NCI-H510A (cell line): ENCODE results near the gene CDK11B.
"Not testable (repeated sequence)": the region's sequence is repeated elsewhere in the genome, so short reads cannot be mapped to it uniquely, and the experiment has no call there.

Source experiments
- DNase-seq: peaks from one replicate; lab custom pipeline; 2025; lab: John Stamatoyannopoulos, UW

CDK11B gene

DNA sequence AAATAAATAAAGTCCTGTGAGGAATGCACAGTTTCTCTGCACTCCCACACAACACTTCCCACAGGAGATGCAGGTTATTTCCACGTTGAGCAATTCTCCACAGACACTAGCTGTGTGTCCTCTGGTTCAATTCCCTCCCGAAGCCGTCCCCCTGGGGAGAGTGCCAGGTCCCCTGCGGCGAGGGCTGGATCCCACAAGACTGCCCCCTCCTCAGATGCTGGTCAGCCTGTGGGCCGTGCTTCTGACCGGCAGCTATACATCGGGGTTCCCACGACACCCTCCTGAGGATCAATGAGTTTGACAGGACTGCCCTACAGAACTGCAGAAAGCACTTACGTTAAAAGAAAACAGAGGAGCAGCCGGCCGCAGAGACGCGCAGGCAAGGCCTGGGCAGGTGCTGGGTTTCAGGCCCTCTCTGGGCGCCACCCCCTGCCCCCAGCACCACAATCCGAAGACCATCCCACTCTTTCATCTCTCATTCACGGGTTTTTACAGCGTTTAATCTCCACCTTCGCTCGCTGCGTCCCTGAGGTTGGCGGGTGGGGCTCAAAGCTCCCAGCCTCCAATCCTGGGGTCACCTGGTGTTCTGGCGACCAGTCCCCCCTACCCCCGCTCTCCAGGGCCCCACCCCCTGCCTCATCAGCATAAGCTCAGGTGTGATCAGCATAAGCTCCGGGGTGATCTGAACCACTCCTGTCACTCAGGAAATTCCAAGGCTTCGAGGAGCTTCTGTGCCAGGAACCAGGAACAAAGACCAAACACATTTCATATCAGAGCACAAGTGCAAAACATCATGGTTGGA is 24.5 kb upstream of the CDK11B start:
- DNase-seq: no peak

- DNase-seq: no peak
Measured at GRCh38 chr1:1680912-1681273, 22.1 kb upstream of the CDK11B start.

- no peak for DNase-seq
Measured at GRCh38 chr1:1680031-1680911, 21.5 kb upstream of the CDK11B start.

DNA sequence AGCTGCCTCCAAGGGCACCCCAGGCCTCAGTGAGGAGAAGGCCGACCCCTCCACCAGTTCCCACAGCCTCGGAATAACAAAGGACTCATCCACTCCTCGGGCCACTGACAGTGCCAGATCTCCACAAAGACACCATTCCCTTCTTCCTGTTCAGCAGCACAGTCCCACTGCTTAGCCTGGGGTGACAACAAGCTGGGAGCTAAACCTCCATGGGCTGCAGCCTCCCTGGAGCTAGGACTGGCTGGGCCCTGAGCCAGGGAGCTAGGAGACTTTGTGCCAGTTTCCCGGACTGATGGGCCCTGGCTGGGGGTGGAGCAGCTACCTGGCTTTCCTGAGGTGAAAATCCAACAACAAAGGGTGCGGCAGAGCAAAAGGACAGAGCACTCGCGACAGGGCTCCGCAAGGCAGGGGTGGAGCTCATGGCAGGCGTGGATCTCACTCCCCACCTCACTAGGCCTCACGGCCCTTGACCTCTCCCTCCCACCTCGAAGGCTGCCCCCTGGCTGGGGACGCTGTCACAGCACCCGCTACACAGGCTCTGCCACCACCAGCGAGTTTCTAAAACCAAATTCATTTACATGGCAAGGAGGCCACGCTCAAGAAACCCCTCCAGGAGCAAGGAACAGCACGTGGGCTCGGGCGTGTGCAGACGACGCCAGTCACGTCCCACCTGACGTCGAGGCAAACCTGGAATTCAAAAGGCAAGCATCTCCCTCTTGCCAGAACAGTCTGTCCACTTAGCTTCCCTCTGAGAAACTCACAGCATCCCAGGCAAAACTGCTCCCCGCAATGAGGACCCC is 20.0 kb upstream of the CDK11B start:
- no peak for DNase-seq

DNA sequence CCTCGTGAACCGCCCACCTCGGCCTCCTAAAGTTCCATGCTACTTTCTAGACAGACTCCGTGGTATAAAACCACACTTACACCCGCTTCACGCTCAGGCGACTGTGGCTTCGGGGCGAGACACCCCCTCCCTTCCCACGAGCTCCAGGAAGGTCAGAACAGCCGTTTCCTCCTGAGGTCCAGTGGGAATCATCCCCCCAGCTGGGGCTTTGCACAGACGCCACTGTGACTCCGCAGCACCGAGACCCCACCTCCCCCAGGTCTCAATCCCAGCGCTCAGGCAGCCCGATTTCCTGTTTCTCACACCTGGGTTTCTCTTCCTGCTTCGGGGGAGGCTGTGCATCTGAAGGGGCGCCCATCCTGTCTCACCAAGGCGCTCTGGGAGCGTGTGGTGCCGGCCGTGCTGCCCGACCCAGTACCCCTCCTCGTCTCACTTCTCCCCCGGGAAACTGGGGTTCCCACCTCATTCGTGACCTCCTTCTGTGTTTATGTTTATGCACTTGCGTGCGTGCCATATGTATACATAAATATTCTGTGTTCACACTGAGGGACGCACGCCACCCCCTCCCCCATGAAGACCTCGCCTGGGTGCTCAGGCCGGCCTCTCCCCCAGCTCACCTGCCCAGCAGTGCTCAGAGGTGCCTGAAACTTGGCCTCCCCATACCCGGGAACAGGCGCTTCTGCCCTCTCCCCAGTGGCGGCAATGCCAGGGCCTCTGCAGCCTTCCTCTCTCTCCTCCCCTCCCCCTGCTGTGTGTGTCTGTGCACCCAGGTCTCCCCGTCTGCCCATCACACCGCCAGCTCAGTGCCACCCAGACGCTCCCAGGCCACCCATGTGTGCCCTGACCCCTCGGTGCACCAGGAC is 19.1 kb upstream of the CDK11B start:
- DNase-seq: no peak

- not testable (repeated sequence) for DNase-seq
Measured at GRCh38 chr1:1676087-1676486, 17.3 kb upstream of the CDK11B start.

DNA sequence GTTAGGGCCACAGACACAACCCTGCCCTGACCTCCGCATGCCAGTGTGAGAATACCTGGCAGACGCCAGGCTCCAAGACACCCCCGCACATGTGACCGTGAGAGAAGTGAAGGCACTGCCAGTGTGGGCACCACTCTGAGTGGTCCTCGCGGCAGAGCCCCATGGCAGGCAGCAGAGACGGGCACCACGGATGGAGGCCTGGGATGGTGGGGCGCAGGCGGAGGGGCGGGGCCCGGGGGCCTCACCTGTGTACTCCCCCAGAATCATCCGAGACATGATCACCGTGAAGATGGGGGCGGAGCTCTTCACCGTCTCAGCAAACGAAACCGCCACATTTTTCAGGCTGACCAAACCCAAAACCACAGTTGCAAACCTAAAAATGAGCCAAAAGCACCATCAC is 16.4 kb upstream of the CDK11B start:
- not testable (repeated sequence) for DNase-seq

GRCh38 chr1:1674806-1675205 is 16.0 kb upstream of the CDK11B start:
- DNase-seq: not testable (repeated sequence)

- no peak for DNase-seq
Measured at GRCh38 chr1:1672181-1672965, 13.6 kb upstream of the CDK11B start.

GRCh38 chr1:1671365-1672119 is 12.7 kb upstream of the CDK11B start:
- DNase-seq: no peak

DNA sequence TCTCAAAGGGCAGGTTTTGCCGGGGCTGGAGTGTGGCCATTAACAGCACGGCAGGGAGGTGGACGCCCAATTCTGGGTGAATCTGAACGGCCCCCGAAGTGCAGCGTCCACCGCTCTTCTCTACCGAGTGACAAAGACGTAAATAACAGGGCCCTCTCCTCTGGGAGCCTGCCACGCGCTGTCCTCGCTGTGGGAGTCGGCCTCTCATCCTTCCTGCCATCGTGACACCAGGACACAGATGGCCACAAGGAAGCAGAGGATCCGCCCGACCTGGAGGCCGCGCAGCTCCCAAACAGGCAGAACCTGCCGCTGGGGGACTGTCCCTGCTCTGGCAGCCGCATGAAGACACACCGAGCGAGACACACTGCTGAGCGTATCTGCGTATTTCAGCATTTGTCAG is 12.1 kb upstream of the CDK11B start:
- no peak for DNase-seq

DNA sequence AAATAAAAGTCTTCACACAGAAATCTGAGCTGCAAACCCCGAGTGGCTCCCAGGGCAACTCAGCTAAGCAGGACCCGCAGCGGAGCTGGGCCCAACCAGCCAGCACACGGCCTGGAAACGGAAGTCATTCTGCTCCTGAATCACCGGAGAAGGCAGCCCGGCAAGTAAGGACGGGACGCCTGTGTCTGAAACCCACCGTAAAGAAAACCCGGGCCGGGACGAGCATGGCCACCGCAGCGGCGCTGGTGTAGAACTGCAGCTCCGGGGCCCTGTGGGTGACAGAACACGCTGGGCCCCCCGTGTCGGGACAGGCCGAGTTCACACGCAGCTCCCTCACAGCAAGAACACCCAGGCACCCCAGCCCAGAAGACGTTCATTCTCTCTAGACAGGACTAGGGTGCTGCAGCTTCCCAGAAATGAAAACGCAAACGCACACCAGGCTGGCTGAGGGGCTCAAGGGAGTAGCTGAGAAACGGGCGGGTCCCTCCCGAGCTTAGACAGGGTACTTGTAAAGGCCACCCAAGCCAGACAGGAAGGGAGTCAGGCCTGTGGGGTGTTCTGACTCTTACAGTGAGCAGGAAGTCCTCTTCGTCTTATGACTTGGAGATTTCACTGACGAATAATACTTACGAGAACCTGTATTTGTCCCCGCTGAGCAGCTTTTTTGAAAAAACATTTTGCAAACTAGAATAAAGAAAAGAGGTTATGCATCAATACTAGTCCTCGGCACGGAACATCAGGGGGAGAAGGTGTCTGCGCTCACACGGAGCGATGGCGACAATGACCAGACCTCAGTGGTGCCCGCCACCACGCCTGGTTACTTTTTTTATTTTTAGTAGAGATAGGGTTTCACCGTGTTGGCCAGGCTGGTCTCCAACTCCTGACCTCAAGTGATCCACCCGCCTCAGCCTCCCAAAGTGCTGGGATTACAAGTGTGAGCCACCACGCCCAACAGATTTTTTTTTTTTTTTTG is 10.9 kb upstream of the CDK11B start:
- DNase-seq: no peak

GRCh38 chr1:1666526-1666925 is 7.7 kb upstream of the CDK11B start:
- no peak for DNase-seq

- DNase-seq: peak; percentile 54
Measured at GRCh38 chr1:1665815-1666251, 7.0 kb upstream of the CDK11B start.

DNA sequence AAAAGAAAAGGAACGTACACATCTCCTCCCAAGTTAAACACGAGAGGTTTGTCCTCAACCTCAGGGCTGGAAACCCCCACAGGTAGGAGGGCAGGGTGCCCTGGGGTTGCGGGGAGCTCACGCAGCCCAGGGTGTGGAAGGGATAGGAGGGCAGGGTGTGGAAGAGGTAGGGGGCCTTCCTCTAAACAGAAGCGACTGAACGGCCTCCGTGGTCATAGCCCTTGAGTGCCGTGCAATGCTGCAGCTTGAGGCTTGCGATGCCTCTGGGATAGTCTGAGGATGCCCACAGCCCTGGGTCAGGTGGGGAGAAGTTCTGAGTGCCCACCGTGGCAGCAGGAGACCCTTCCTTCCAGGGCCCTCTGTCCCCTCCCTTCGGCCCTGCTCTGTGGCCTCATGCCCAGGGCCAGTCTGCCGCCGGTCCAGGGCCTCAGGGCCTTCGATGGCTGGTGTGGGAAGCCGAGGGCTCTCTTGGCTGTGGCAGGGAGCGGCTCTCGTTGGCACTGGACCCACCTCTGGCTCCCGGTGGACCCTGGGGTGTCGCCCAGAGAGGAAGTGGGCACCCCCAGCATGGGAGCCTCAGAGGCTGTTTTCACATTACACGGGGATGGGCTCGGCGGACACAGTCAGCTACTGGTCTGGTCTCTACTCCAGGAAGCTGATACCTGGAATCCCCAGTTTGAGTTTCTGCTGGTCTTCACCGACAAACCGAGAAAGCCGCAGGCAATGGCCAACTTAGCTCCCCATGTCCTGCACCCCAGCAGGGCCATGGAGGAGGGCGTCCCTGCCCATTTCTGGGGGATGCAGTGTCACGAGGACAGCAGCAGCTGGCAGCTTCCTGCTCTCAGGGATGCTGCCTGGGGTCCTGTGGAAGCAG is 6.4 kb upstream of the CDK11B start:
- no peak for DNase-seq

DNA sequence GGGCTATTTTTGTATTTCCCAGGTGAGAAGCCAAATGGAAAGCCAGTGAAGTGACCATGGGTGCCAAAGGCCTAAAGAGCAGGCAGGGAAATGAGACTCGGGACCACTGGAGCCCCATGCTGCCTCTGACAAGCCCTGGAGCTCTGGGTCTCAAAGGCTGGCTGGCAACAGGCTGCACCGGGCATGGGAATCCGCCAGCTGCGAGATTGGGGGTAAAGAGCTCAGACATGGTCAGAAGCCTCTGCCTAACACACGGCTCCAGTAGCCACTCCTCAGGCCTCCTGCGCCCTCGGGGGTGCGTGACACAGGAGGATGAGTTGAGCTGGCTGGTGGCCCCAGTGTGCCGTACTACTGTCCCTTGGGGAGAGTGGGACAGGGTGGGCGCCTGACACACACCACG is 5.5 kb upstream of the CDK11B start:
- not testable (repeated sequence) for DNase-seq

DNA sequence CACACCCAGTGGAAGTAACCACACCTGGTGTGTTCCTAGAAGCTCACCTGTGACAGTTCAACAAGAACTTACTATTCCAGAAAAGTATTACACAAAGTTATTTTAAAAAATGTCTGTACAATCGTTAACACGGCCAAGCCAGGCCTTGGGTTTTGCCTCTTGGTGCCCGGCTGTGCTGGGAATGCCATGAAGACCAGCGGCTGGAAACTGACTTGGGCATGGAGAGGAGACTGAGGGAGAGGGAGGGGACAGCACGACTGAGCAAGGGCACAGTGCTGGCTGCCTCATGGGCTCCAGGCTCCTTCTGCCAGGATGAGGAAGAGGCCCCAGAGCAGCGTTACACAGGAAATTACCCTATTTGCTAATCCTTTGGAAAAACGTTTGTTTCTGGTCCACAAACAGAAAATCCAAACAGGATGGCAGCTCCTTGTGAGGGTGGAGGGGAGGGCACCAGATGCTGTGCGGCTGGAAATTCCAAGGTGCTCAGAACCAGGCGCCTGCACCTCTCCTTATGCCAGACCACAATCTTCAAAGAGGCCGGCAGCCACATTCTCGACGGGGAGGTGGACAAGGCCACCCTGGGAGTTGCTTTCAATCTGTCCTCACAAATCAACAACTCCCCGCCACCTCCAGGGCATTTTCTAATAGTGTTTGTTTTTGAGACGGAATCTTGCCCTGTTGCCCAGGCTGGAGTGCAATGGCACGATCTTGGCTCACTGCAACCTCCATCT is 4.2 kb upstream of the CDK11B start:
- DNase-seq: not testable (repeated sequence)
